Measurements from ENCODE around the gene SGSM1. TPM values are rescaled to one million over a fixed set of nuclear protein-coding genes. Genes with fewer than 3 reads are reported as not detected.
A peak's percentile ranks its signal among the peaks of the same experiment; 100 is the strongest.

Gene SGSM1
- total and polyA plus RNA-seq, 4 donors: 0.50 to 9.5 (median 7.5) TPM

GRCh38 chr22:24813861-24814770 is 8.1 kb downstream of the SGSM1 start:
- no peak for DNase-seq
- no peak overlapping the region for H3K27ac ChIP-seq (ENCODE audit: low read depth in 1 of 2, low read length in 2 of 2)
- H3K4me1 ChIP-seq (ENCODE audit: control insufficient read depth in 1 of 2, insufficient read depth in 2 of 2, low read length in 2 of 2): no peaks in the 10 kb centered on the region
- H3K27me3 ChIP-seq (ENCODE audit: control insufficient read depth in 1 of 2, insufficient read depth in 2 of 2, low read length in 1 of 2): no peaks in the 10 kb centered on the region
- 67 to 73% methylated on average over 9 of the region's 9 CpGs for WGBS, 2 donors
- no peaks in the 10 kb centered on the region for H3K36me3 ChIP-seq (ENCODE audit: control insufficient read depth in 1 of 2, insufficient read depth in 2 of 2, low read length in 1 of 2)
- intact Hi-C loops (cut with DNase I): loop anchor here in 1 of 2 donors (10.0 kb wide), 1 partner anchor 81 kb away; no protein-coding TSS in a partner anchor
- no peak for ATAC-seq (ENCODE audit: low FRiP score)
- no peaks in the 10 kb centered on the region for H3K9me3 ChIP-seq (ENCODE audit: control insufficient read depth, low read length)
- no peak overlapping the region for H3K4me3 ChIP-seq (ENCODE audit: low read length in 2 of 2)

DNA sequence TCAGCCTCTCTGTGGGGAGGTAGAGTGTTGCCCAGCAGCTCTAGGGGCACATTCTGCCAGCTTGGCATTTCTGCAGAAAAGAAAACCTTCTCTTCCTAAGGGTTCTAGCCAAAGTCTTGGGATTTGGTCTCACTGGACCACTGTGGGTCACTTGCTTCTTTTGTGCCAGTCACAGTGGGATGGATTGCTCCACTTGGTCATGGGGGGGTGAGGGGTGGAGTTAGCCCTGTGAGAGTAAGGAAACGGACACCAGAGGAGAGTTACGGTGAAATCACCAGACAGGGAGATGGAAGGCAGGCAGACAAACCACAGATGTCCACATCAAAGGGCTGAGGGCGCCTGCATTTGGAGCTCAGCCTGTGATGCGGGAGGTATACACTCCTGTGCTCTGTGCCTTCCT is 10.8 kb downstream of the SGSM1 start:
- DNase-seq (no peak), ATAC-seq (ENCODE audit: low FRiP score) (no peak)
- Histone ChIP-seq H3K4me3 (ENCODE audit: low read length in 2 of 2) (no peak overlapping the region), H3K36me3 (ENCODE audit: control insufficient read depth in 1 of 2, insufficient read depth in 2 of 2, low read length in 1 of 2) (no peaks in the 10 kb centered on the region), H3K27me3 (ENCODE audit: control insufficient read depth in 1 of 2, insufficient read depth in 2 of 2, low read length in 1 of 2) (no peaks in the 10 kb centered on the region), H3K4me1 (ENCODE audit: control insufficient read depth in 1 of 2, insufficient read depth in 2 of 2, low read length in 2 of 2) (peaks cover 0 to 1% of the 10 kb centered on the region in 2 donors), H3K9me3 (ENCODE audit: control insufficient read depth, low read length) (no peaks in the 10 kb centered on the region), H3K27ac (ENCODE audit: low read depth in 1 of 2, low read length in 2 of 2) (no peak overlapping the region)
- WGBS, 2 donors: 49 to 64% methylated on average over 4 of the region's 4 CpGs
- intact Hi-C loops (cut with DNase I): loop anchor here in 1 of 2 donors (10.0 kb wide), 1 partner anchor 78 kb away; no protein-coding TSS in a partner anchor

DNA sequence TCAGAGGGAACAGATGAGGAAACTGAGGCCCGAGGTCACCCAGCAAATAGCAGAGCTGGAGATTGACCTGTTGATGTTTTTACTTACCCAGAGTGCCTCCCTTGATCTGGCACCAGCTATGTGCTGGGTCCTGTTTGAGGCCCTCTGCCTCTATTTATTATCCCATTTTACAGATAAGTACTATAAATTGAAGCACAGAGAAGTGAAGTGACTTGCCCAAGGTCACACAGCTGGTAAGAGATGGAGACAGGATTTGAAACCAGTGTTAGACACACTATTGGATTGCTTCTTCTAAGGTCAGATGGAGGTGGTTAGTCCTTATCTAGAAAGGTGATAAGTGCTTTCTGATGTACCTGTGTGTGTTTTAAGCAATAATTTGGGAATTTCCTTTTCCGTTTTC is 13.5 kb downstream of the SGSM1 start:
- ATAC-seq (ENCODE audit: low FRiP score): no peak

GRCh38 chr22:24819911-24820461 is 14.0 kb downstream of the SGSM1 start:
- H3K27ac ChIP-seq (ENCODE audit: low read depth in 1 of 2, low read length in 2 of 2): no peak overlapping the region
- 4 to 7% methylated on average over 10 of the region's 10 CpGs for WGBS, 2 donors

More for the DNA sequence above, 13.5 kb downstream of the SGSM1 start:
- Histone ChIP-seq H3K4me1 (ENCODE audit: control insufficient read depth in 1 of 2, insufficient read depth in 2 of 2, low read length in 2 of 2) (peaks cover 0 to 1% of the 10 kb centered on the region in 2 donors), H3K27me3 (ENCODE audit: control insufficient read depth in 1 of 2, insufficient read depth in 2 of 2, low read length in 1 of 2) (no peaks in the 10 kb centered on the region), H3K9me3 (ENCODE audit: control insufficient read depth, low read length) (no peaks in the 10 kb centered on the region), H3K4me3 (ENCODE audit: low read length in 2 of 2) (no peak overlapping the region), H3K27ac (ENCODE audit: low read depth in 1 of 2, low read length in 2 of 2) (no peak overlapping the region), H3K36me3 (ENCODE audit: control insufficient read depth in 1 of 2, insufficient read depth in 2 of 2, low read length in 1 of 2) (no peaks in the 10 kb centered on the region)
- intact Hi-C loops (cut with DNase I): loop anchor here in 1 of 2 donors (10.0 kb wide), 1 partner anchor 75 kb away; no protein-coding TSS in a partner anchor
- 27 to 50% methylated on average over 2 of the region's 2 CpGs for WGBS, 2 donors
- DNase-seq: no peak

GRCh38 chr22:24822471-24822870 is 16.5 kb downstream of the SGSM1 start:
- ATAC-seq (ENCODE audit: low FRiP score) (no peak), DNase-seq (no peak)
- no peaks in the 10 kb centered on the region for H3K27me3 ChIP-seq (ENCODE audit: control insufficient read depth in 1 of 2, insufficient read depth in 2 of 2, low read length in 1 of 2)
- intact Hi-C loops (cut with DNase I): no loop called here
- H3K4me1 ChIP-seq (ENCODE audit: control insufficient read depth in 1 of 2, insufficient read depth in 2 of 2, low read length in 2 of 2): peaks cover 0 to 1% of the 10 kb centered on the region in 2 donors
- H3K36me3 ChIP-seq (ENCODE audit: control insufficient read depth in 1 of 2, insufficient read depth in 2 of 2, low read length in 1 of 2): no peaks in the 10 kb centered on the region
- H3K4me3 ChIP-seq (ENCODE audit: low read length in 2 of 2): no peak overlapping the region
- no peaks in the 10 kb centered on the region for H3K9me3 ChIP-seq (ENCODE audit: control insufficient read depth, low read length)
- no peak overlapping the region for H3K27ac ChIP-seq (ENCODE audit: low read depth in 1 of 2, low read length in 2 of 2)
- WGBS, 2 donors: 71 to 79% methylated on average over 2 of the region's 2 CpGs

More at GRCh38 chr22:24819911-24820461, 14.0 kb downstream of the SGSM1 start:
- Histone ChIP-seq H3K4me1 (ENCODE audit: control insufficient read depth in 1 of 2, insufficient read depth in 2 of 2, low read length in 2 of 2) (peaks cover 0 to 1% of the 10 kb centered on the region in 2 donors), H3K27me3 (ENCODE audit: control insufficient read depth in 1 of 2, insufficient read depth in 2 of 2, low read length in 1 of 2) (no peaks in the 10 kb centered on the region), H3K4me3 (ENCODE audit: low read length in 2 of 2) (no peak overlapping the region), H3K36me3 (ENCODE audit: control insufficient read depth in 1 of 2, insufficient read depth in 2 of 2, low read length in 1 of 2) (no peaks in the 10 kb centered on the region), H3K9me3 (ENCODE audit: control insufficient read depth, low read length) (no peaks in the 10 kb centered on the region)
- ATAC-seq (ENCODE audit: low FRiP score) (no peak), DNase-seq (peak; percentile 59 to 81)
- intact Hi-C loops (cut with DNase I): loop anchor here in 1 of 2 donors (10.0 kb wide), 1 partner anchor 75 kb away; no protein-coding TSS in a partner anchor

- Histone ChIP-seq H3K4me3 (ENCODE audit: low read length in 2 of 2) (no peak overlapping the region), H3K36me3 (ENCODE audit: control insufficient read depth in 1 of 2, insufficient read depth in 2 of 2, low read length in 1 of 2) (no peaks in the 10 kb centered on the region), H3K27me3 (ENCODE audit: control insufficient read depth in 1 of 2, insufficient read depth in 2 of 2, low read length in 1 of 2) (no peaks in the 10 kb centered on the region), H3K27ac (ENCODE audit: low read depth in 1 of 2, low read length in 2 of 2) (no peak overlapping the region), H3K9me3 (ENCODE audit: control insufficient read depth, low read length) (no peaks in the 10 kb centered on the region), H3K4me1 (ENCODE audit: control insufficient read depth in 1 of 2, insufficient read depth in 2 of 2, low read length in 2 of 2) (peaks cover 0 to 1% of the 10 kb centered on the region in 2 donors)
- WGBS, 2 donors: 96 to 97% methylated on average over 9 of the region's 9 CpGs
- DNase-seq (no peak), ATAC-seq (ENCODE audit: low FRiP score) (no peak)
- intact Hi-C loops (cut with DNase I): no loop called here
Observed at GRCh38 chr22:24823787-24824186, 17.8 kb downstream of the SGSM1 start.

DNA sequence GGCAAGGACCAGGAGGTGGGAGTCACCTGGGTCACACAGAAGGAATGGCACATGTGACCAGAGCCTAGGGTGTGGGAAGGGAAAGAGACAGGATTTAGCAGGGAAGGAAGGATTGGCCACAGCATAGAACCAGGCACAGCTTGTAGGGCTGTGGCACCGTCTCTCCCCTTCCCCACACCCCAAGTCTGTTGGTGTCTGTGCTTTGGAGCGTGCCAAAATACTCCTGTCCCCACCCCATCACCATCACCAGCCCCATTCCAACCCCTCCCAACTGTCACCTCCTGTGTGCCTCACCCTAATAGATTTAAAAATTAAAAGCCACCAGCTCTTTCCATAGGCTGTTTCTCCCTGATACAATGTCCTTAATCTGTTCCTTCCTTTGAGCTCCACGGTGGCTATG is 18.2 kb downstream of the SGSM1 start:
- intact Hi-C loops (cut with DNase I): no loop called here

DNA sequence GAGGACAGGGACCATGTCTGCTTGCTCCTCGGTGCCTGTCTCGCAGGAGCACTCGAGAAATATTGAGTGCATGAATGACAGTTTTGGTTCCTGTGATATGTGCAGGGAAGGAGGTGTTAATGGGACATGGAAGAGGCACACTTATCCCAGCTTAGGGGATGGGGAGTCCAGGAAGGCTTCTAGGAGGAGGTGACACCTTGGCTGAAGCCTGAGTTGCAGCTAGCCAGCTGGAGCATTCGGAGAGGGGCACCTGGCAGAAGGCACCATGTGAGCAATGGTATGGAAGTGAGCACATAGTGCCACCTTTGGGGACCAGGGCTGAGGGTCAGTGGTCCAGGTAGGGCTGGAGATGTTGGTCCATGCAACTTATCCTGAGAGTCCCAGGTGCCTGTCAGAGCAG is 18.9 kb downstream of the SGSM1 start:
- no peaks in the 10 kb centered on the region for H3K9me3 ChIP-seq (ENCODE audit: control insufficient read depth, low read length)
- WGBS, 2 donors: 95 to 96% methylated on average over 4 of the region's 4 CpGs
- intact Hi-C loops (cut with DNase I): no loop called here
- no peaks in the 10 kb centered on the region for H3K36me3 ChIP-seq (ENCODE audit: control insufficient read depth in 1 of 2, insufficient read depth in 2 of 2, low read length in 1 of 2)
- DNase-seq: no peak
- no peak overlapping the region for H3K27ac ChIP-seq (ENCODE audit: low read depth in 1 of 2, low read length in 2 of 2)
- no peak overlapping the region for H3K4me3 ChIP-seq (ENCODE audit: low read length in 2 of 2)
- H3K4me1 ChIP-seq (ENCODE audit: control insufficient read depth in 1 of 2, insufficient read depth in 2 of 2, low read length in 2 of 2): peaks cover 0 to 1% of the 10 kb centered on the region in 2 donors
- ATAC-seq (ENCODE audit: low FRiP score): no peak
- no peaks in the 10 kb centered on the region for H3K27me3 ChIP-seq (ENCODE audit: control insufficient read depth in 1 of 2, insufficient read depth in 2 of 2, low read length in 1 of 2)

More for the DNA sequence above, 18.2 kb downstream of the SGSM1 start:
- H3K27ac ChIP-seq (ENCODE audit: low read depth in 1 of 2, low read length in 2 of 2): no peak overlapping the region
- H3K9me3 ChIP-seq (ENCODE audit: control insufficient read depth, low read length): no peaks in the 10 kb centered on the region
- H3K4me3 ChIP-seq (ENCODE audit: low read length in 2 of 2): no peak overlapping the region
- peaks cover 0 to 1% of the 10 kb centered on the region in 2 donors for H3K4me1 ChIP-seq (ENCODE audit: control insufficient read depth in 1 of 2, insufficient read depth in 2 of 2, low read length in 2 of 2)
- 61 to 95% methylated on average over 3 of the region's 3 CpGs for WGBS, 2 donors
- no peak for DNase-seq
- no peak for ATAC-seq (ENCODE audit: low FRiP score)
- H3K27me3 ChIP-seq (ENCODE audit: control insufficient read depth in 1 of 2, insufficient read depth in 2 of 2, low read length in 1 of 2): no peaks in the 10 kb centered on the region
- H3K36me3 ChIP-seq (ENCODE audit: control insufficient read depth in 1 of 2, insufficient read depth in 2 of 2, low read length in 1 of 2): no peaks in the 10 kb centered on the region
